Hematopoietic multipotent progenitor cell treated with erythropoietin and hydrocortisone succinate and interleukin-3 and kit ligand, for 4 days (in vitro differentiated cells): ENCODE measurements around the gene PCDHGA3.
"Not testable (repeated sequence)": the region's sequence is repeated elsewhere in the genome, so short reads cannot be mapped to it uniquely, and the experiment has no call there.

Experiments
- DNase-seq: peaks from one replicate; pipeline ENCODE4 v3.0.0-alpha.2; 2015

PCDHGA3 gene

GRCh38 chr5:141383345-141383744, 39.7 kb downstream of the PCDHGA3 start:
- DNase-seq: no peak

- no peak for DNase-seq
Observed at GRCh38 chr5:141384471-141385267, 41.0 kb downstream of the PCDHGA3 start.

- peak; percentile 62 for DNase-seq
Observed at GRCh38 chr5:141387557-141388311, 44.1 kb downstream of the PCDHGA3 start, which contains the start of gene PCDHGB4. TSS of gene PCDHGB4 (plus strand) at chr5:141387698. CDS start at chr5:141387885, 187 bp downstream.

GRCh38 chr5:141388661-141389060, 45.0 kb downstream of the PCDHGA3 start:
- no peak for DNase-seq

GRCh38 chr5:141389153-141390042, 45.8 kb downstream of the PCDHGA3 start:
- no peak for DNase-seq

GRCh38 chr5:141392429-141393198, 49.0 kb downstream of the PCDHGA3 start, which contains the start of gene PCDHGA8:
TSS of gene PCDHGA8 (plus strand) at chr5:141392633. CDS start at chr5:141392814, 181 bp downstream.
- peak; percentile 10 for DNase-seq

GRCh38 chr5:141393267-141393666, 49.6 kb downstream of the PCDHGA3 start:
- no peak for DNase-seq

GRCh38 chr5:141394401-141395187, 51.0 kb downstream of the PCDHGA3 start:
- DNase-seq: not testable (repeated sequence)
